Endodermal cell (in vitro differentiated cells): ENCODE results near the gene ADCY2. TPM values are rescaled to one million over a fixed set of nuclear protein-coding genes. Genes with fewer than 3 reads are reported as not detected.

Experiments used
- DNase-seq: peaks from one replicate; pipeline ENCODE4 v3.0.0-alpha.2; 2017
- H3K27ac ChIP-seq: 2 replicates; pipeline ENCODE4 v1.5.1; 2013; ENCODE audit warnings: mild to moderate bottlenecking, low read depth, low read length, moderate library complexity
- H3K27me3 ChIP-seq: 2 replicates; pipeline ENCODE4 v1.6.1; 2013; ENCODE audit warnings: mild to moderate bottlenecking, low read length, moderate library complexity; ENCODE audit not compliant: insufficient read depth, control insufficient read depth, poor library complexity, severe bottlenecking
- H3K36me3 ChIP-seq: 2 replicates; pipeline ENCODE4 v1.7.0; 2013; ENCODE audit warnings: mild to moderate bottlenecking, low read length, moderate library complexity; ENCODE audit not compliant: control insufficient read depth, insufficient read depth
- H3K4me1 ChIP-seq: one replicate; pipeline ENCODE4 v1.7.0; 2013; ENCODE audit warnings: low read length; ENCODE audit not compliant: control insufficient read depth, insufficient read depth
- H3K4me3 ChIP-seq: 2 replicates; pipeline ENCODE4 v1.5.1; 2013; ENCODE audit warnings: mild to moderate bottlenecking, low read length, moderate library complexity
- H3K9ac ChIP-seq: 2 replicates; pipeline ENCODE4 v1.6.1; 2013; ENCODE audit warnings: mild to moderate bottlenecking, low read length, moderate library complexity; ENCODE audit not compliant: poor library complexity, severe bottlenecking; ENCODE audit errors: extremely low read depth
- H3K9me3 ChIP-seq: 2 replicates; pipeline ENCODE4 v1.6.1; 2013; ENCODE audit warnings: mild to moderate bottlenecking, low read length, moderate library complexity; ENCODE audit not compliant: control insufficient read depth
- H3K27ac Mint-ChIP-seq: 2 replicates; pipeline ENCODE4 v1.8.0; 2020; ENCODE audit warnings: mixed read lengths
- H3K27me3 Mint-ChIP-seq: 2 replicates; pipeline ENCODE4 v1.8.0; 2021; ENCODE audit warnings: mild to moderate bottlenecking, mixed read lengths; ENCODE audit not compliant: insufficient read depth
- H3K36me3 Mint-ChIP-seq: 2 replicates; pipeline ENCODE4 v1.8.0; 2020; ENCODE audit warnings: low read depth, mixed read lengths
- H3K4me1 Mint-ChIP-seq: 2 replicates; pipeline ENCODE4 v1.8.0; 2020; ENCODE audit warnings: mixed read lengths
- H3K4me3 Mint-ChIP-seq: 2 replicates; pipeline ENCODE4 v1.8.0; 2020; ENCODE audit warnings: mild to moderate bottlenecking, moderate library complexity, mixed read lengths
- H3K9me3 Mint-ChIP-seq: 2 replicates; pipeline ENCODE4 v1.8.0; 2020; ENCODE audit warnings: mild to moderate bottlenecking, mixed read lengths
- WGBS, 2 experiments: methylation state at CpG; one replicate each; pipeline versions ENCODE4 v1.1.5 to v1.1.7; 2013; ENCODE audit warnings: missing lambda C conversion rate in 2 of 2, mixed read lengths in 1 of 2; ENCODE audit not compliant: insufficient coverage in 1 of 2, insufficient read length in 1 of 2; 5-methylcytosine and 5-hydroxymethylcytosine counted together
- total RNA-seq, 2 donors: library from RNA; stranded (reverse); fragmentation: NEBNext Ultra II Directional in 1 of 2; extraction: Animal tissue kit (Norgen Biotek cat#: 25700) in 1 of 2; gene quantifications; 2 replicates in 1 of 2; 3 replicates in 1 of 2; pipeline ENCODE4 v1.2.1, GENCODE V29; 2021
- TF ChIP-seq, protein P1 (sequence below): fragments of 200-600 bp; sonication (generic); conservative IDR thresholded peaks from 2 replicates; pipeline ENCODE4 v1.5.0; 2021; ENCODE audit warnings: antibody characterized with exemption, mild to moderate bottlenecking

Gene ADCY2
- total RNA-seq, 2 donors from 2014 or later: 61.5 to 63.2 TPM

DNA sequence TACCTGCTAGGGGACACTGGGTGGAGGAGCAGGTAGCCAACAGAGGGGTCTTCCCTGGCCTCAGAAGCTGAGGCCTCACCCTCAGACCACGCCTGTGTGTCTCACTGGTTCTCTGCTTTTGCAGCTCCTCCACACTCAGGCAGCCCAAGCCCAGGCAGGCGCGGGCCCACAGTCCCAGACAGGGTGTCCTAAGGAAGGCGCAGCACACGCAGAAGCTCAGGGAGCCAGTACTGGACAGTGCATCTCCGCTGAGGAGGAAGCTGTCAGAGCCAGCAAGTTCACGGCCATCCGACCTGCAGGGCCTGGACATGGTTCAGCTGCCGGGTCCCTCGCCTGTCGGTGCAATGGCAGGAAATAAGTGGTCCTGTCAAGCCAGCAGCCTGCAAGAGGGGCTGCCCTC is 429.7 kb downstream of the ADCY2 start:
- Mint-ChIP-seq H3K9me3 (no peaks in the 10 kb centered on the region), H3K4me1 (no peaks in the 10 kb centered on the region), H3K4me3 (no peak overlapping the region), H3K36me3 (peaks cover 5% of the 10 kb centered on the region), H3K27me3 (no peaks in the 10 kb centered on the region), H3K27ac (no peak overlapping the region)
- WGBS, 2 experiments: 96% methylated on average over 9 to 11 of the region's 11 CpGs
- Histone ChIP-seq H3K27ac (no peak overlapping the region), H3K27me3 (no peaks in the 10 kb centered on the region), H3K4me1 (no peaks in the 10 kb centered on the region), H3K4me3 (no peak overlapping the region), H3K9ac (no peak overlapping the region), H3K9me3 (no peaks in the 10 kb centered on the region), H3K36me3 (peaks cover 15% of the 10 kb centered on the region)
- no peak for DNase-seq
- TF ChIP-seq, protein P1, sequence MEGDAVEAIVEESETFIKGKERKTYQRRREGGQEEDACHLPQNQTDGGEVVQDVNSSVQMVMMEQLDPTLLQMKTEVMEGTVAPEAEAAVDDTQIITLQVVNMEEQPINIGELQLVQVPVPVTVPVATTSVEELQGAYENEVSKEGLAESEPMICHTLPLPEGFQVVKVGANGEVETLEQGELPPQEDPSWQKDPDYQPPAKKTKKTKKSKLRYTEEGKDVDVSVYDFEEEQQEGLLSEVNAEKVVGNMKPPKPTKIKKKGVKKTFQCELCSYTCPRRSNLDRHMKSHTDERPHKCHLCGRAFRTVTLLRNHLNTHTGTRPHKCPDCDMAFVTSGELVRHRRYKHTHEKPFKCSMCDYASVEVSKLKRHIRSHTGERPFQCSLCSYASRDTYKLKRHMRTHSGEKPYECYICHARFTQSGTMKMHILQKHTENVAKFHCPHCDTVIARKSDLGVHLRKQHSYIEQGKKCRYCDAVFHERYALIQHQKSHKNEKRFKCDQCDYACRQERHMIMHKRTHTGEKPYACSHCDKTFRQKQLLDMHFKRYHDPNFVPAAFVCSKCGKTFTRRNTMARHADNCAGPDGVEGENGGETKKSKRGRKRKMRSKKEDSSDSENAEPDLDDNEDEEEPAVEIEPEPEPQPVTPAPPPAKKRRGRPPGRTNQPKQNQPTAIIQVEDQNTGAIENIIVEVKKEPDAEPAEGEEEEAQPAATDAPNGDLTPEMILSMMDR: no peak

DNA sequence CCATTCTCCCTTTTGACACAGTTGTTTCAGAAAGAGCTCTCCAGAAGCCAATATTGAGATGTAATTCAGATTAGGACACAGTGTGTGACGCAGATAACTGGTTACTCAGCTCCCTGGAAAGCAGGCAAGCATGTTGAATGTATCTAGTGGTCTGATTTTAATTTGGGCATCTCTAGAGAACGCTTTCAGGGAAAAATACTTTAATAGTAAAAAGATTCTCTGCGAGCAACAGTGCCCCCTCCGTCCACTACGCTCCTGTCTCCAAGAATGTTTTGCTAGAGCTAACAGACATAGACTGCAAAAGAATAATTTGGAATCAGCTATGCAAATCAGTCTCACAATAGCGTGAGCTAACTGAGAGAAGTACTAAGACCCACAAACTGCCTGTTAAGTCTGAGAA is 431.7 kb downstream of the ADCY2 start:
- peaks cover 4% of the 10 kb centered on the region for H3K36me3 Mint-ChIP-seq
- Histone ChIP-seq H3K27me3 (no peaks in the 10 kb centered on the region), H3K27ac (no peak overlapping the region), H3K9ac (no peak overlapping the region), H3K4me1 (no peaks in the 10 kb centered on the region), H3K36me3 (peaks cover 8% of the 10 kb centered on the region), H3K4me3 (no peak overlapping the region), H3K9me3 (no peaks in the 10 kb centered on the region)
- TF ChIP-seq, protein P1: no peak
- H3K9me3 Mint-ChIP-seq: no peaks in the 10 kb centered on the region
- no peak overlapping the region for H3K4me3 Mint-ChIP-seq
- DNase-seq: no peak
- H3K27me3 Mint-ChIP-seq: peaks cover 3% of the 10 kb centered on the region
- WGBS, 2 experiments: 92 to 99% methylated on average over 5 to 6 of the region's 6 CpGs
- H3K27ac Mint-ChIP-seq: no peak overlapping the region
- H3K4me1 Mint-ChIP-seq: no peaks in the 10 kb centered on the region

DNA sequence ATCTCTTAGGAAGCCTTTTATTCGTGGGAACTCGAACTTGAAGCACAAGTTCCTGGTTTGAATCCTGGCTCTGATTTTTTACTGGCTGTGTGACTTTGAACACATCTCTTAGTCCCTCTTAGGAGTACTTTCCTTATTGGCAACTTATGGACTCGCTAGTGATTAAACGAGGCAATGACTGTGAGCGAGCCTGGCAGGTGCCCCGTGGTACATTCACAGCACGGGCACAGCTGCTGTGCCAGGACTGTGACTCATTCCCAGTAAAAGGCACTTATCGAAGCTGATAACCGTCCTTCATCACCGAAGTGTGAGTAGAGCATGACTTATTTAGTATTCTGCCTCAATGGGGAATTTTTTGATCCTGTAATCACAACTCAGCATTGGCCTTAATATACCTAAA is 432.3 kb downstream of the ADCY2 start:
- TF ChIP-seq, protein P1: no peak
- Histone ChIP-seq H3K9me3 (no peaks in the 10 kb centered on the region), H3K9ac (no peak overlapping the region), H3K27ac (no peak overlapping the region), H3K27me3 (no peaks in the 10 kb centered on the region), H3K4me1 (no peaks in the 10 kb centered on the region), H3K36me3 (peaks cover 8% of the 10 kb centered on the region), H3K4me3 (no peak overlapping the region)
- H3K36me3 Mint-ChIP-seq: peaks cover 4% of the 10 kb centered on the region
- no peak for DNase-seq
- peaks cover 3% of the 10 kb centered on the region for H3K27me3 Mint-ChIP-seq
- H3K4me1 Mint-ChIP-seq: no peaks in the 10 kb centered on the region
- 89 to 91% methylated on average over 10 of the region's 10 CpGs for WGBS, 2 experiments
- peak overlapping the region; percentile 61 for H3K27ac Mint-ChIP-seq
- no peaks in the 10 kb centered on the region for H3K9me3 Mint-ChIP-seq
- H3K4me3 Mint-ChIP-seq: no peak overlapping the region
